Measurements from ENCODE around the gene GTF3A.

Gene GTF3A

GRCh38 chr13:27424246-27425157 lies at the start of gene GTF3A:
Gene GTF3A (plus strand): TSS chr13:27424619.
- Histone ChIP-seq H3K36me3 (replicated peaks; ENCODE audit: insufficient read depth, low read length) (no peaks in the 10 kb centered on the region), H3F3A (ENCODE audit: insufficient read depth, low read length) (peaks cover 14% of the 10 kb centered on the region; the same call in 1 of the 2 replicates), H3K4me1 (ENCODE audit: low read length) (no peaks in the 10 kb centered on the region; the same call in 1 of the 2 replicates), H3K4me3 (ENCODE audit: low read length) (peak within 1 kb of the TSS; percentile 85), H3K27me3 (replicated peaks; ENCODE audit: insufficient read depth, low read length) (no peaks in the 10 kb centered on the region), H3K79me2 (ENCODE audit: low read length) (peaks cover 42% of the 10 kb centered on the region), H3K9me2 (replicated peaks; ENCODE audit: insufficient read depth, low read length) (no peaks in the 10 kb centered on the region), H3K4me2 (ENCODE audit: low read depth, low read length) (peak within 1 kb of the TSS; percentile 95), H2AFZ (ENCODE audit: low read length) (peak within 1 kb of the TSS; percentile 82), H3K9me3 (replicated peaks; ENCODE audit: insufficient read depth, low read length) (no peaks in the 10 kb centered on the region), H4K20me1 (ENCODE audit: insufficient read depth, low read length) (no peaks in the 10 kb centered on the region), H3K9ac (ENCODE audit: low read length) (peak within 1 kb of the TSS; percentile 87), H3K27ac (ENCODE audit: low read length) (peak within 1 kb of the TSS; percentile 83)
- no peak for TF ChIP-seq EZH2phosphoT487 (IDR thresholded peaks at IDR 0.05; ENCODE audit: low read length)
- TF ChIP-seq, protein P1, sequence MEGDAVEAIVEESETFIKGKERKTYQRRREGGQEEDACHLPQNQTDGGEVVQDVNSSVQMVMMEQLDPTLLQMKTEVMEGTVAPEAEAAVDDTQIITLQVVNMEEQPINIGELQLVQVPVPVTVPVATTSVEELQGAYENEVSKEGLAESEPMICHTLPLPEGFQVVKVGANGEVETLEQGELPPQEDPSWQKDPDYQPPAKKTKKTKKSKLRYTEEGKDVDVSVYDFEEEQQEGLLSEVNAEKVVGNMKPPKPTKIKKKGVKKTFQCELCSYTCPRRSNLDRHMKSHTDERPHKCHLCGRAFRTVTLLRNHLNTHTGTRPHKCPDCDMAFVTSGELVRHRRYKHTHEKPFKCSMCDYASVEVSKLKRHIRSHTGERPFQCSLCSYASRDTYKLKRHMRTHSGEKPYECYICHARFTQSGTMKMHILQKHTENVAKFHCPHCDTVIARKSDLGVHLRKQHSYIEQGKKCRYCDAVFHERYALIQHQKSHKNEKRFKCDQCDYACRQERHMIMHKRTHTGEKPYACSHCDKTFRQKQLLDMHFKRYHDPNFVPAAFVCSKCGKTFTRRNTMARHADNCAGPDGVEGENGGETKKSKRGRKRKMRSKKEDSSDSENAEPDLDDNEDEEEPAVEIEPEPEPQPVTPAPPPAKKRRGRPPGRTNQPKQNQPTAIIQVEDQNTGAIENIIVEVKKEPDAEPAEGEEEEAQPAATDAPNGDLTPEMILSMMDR (IDR thresholded peaks at IDR 0.05; ENCODE audit: low read length): no peak
- TF ChIP-seq EZH2 (optimal IDR thresholded peaks at IDR 0.05; ENCODE audit: low read depth, low read length): no peak
- DNase-seq: peak; percentile 80

DNA sequence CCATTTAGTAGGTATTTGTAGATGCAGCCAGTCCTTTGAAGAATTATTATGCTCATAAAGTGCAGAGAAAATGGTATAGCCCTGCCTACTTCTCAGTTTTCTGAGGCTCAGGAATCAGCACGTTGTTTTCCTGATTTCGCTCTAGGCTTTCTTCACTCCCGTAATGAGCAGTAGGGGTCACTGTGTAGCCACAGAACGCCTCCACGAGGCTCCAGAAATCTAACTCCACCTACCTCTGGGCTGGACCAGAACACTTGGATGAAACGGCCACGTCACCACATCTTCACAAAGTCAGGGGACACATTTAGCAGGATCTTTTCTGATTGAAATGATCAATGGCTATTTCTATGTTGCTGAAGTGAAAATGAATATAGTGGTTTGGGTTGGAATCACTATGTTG lies 49.8 kb upstream of the GTF3A start:
- H3K27ac ChIP-seq (ENCODE audit: low read length): no peak overlapping the region
- H3K27me3 ChIP-seq (replicated peaks; ENCODE audit: insufficient read depth, low read length): no peaks in the 10 kb centered on the region
- no peak overlapping the region for H2AFZ ChIP-seq (ENCODE audit: low read length)
- DNase-seq: peak; percentile 61
- no peaks in the 10 kb centered on the region for H3K79me2 ChIP-seq (ENCODE audit: low read length)
- H4K20me1 ChIP-seq (ENCODE audit: insufficient read depth, low read length): no peaks in the 10 kb centered on the region
- H3K4me1 ChIP-seq (ENCODE audit: low read length): no peaks in the 10 kb centered on the region
- H3F3A ChIP-seq (ENCODE audit: insufficient read depth, low read length): no peaks in the 10 kb centered on the region
- H3K4me3 ChIP-seq (ENCODE audit: low read length): no peak overlapping the region
- TF ChIP-seq, protein P1 (IDR thresholded peaks at IDR 0.05; ENCODE audit: low read length): peak; percentile 59
- no peak for TF ChIP-seq EZH2phosphoT487 (IDR thresholded peaks at IDR 0.05; ENCODE audit: low read length)
- TF ChIP-seq EZH2 (optimal IDR thresholded peaks at IDR 0.05; ENCODE audit: low read depth, low read length): no peak
- no peaks in the 10 kb centered on the region for H3K36me3 ChIP-seq (replicated peaks; ENCODE audit: insufficient read depth, low read length)
- no peaks in the 10 kb centered on the region for H3K9me2 ChIP-seq (replicated peaks; ENCODE audit: insufficient read depth, low read length)
- no peak overlapping the region for H3K9ac ChIP-seq (ENCODE audit: low read length)
- peak overlapping the region; percentile 32; the same call in 1 of the 2 replicates for H3K4me2 ChIP-seq (ENCODE audit: low read depth, low read length)
- no peaks in the 10 kb centered on the region for H3K9me3 ChIP-seq (replicated peaks; ENCODE audit: insufficient read depth, low read length)

DNA sequence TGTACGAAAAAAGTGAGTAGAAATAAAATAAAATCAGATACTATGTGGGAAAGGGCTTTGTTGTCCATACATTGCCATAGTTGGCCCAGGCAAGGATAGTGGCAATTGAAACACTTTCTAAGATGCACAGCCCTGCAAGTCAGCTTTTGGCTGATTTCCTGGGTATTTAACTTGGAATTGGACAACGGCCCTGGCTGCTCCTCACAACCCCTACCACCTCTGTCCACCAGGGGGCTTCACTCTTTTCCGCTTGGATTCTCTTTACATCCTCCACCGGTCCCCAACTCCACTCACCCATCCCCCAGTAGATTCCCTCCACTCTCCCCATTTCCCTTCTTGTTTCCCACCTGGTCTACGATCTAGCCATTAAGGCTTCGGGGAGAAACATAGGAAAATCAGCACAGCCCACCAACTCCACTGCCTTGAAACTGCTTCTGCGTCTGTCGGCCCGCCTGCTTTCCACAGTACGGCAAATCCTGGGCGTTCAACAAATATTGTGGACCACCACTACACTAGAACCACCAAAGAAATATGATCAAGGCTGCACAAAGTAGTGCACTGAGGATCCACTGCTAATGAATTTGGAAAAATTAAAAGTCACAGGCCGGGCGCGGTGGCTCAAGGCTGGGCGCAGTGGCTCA lies 48.6 kb upstream of the GTF3A start:
- H3K27me3 ChIP-seq (replicated peaks; ENCODE audit: insufficient read depth, low read length): no peaks in the 10 kb centered on the region
- no peaks in the 10 kb centered on the region for H3K4me1 ChIP-seq (ENCODE audit: low read length)
- no peaks in the 10 kb centered on the region for H3K36me3 ChIP-seq (replicated peaks; ENCODE audit: insufficient read depth, low read length)
- no peak overlapping the region for H2AFZ ChIP-seq (ENCODE audit: low read length)
- TF ChIP-seq, protein P1 (IDR thresholded peaks at IDR 0.05; ENCODE audit: low read length): peak; percentile 50
- TF ChIP-seq EZH2phosphoT487 (IDR thresholded peaks at IDR 0.05; ENCODE audit: low read length): no peak
- TF ChIP-seq EZH2 (optimal IDR thresholded peaks at IDR 0.05; ENCODE audit: low read depth, low read length): no peak
- no peak overlapping the region for H3K4me3 ChIP-seq (ENCODE audit: low read length)
- DNase-seq: peak; percentile 14
- no peaks in the 10 kb centered on the region for H3F3A ChIP-seq (ENCODE audit: insufficient read depth, low read length)
- no peak overlapping the region for H3K9ac ChIP-seq (ENCODE audit: low read length)
- H3K27ac ChIP-seq (ENCODE audit: low read length): no peak overlapping the region
- no peaks in the 10 kb centered on the region for H3K9me3 ChIP-seq (replicated peaks; ENCODE audit: insufficient read depth, low read length)
- H4K20me1 ChIP-seq (ENCODE audit: insufficient read depth, low read length): no peaks in the 10 kb centered on the region
- no peaks in the 10 kb centered on the region for H3K9me2 ChIP-seq (replicated peaks; ENCODE audit: insufficient read depth, low read length)
- H3K4me2 ChIP-seq (ENCODE audit: low read depth, low read length): no peak overlapping the region
- H3K79me2 ChIP-seq (ENCODE audit: low read length): no peaks in the 10 kb centered on the region
